ENCODE measurements around the gene MLC1.
"Not testable (repeated sequence)": the region's sequence is repeated elsewhere in the genome, so short reads cannot be mapped to it uniquely, and the experiment has no call there.

The MLC1 gene

GRCh38 chr22:50101870-50102565, 16.8 kb upstream of the MLC1 start:
- no peaks in the 10 kb centered on the region for H3K27me3 ChIP-seq (ENCODE audit: insufficient read depth, low read length)
- no peak overlapping the region for H3K4me3 ChIP-seq (ENCODE audit: low read depth, low read length)
- no peak overlapping the region for H2AFZ ChIP-seq (ENCODE audit: low read length, unreplicated experiment)
- no peaks in the 10 kb centered on the region for H3K36me3 ChIP-seq (ENCODE audit: insufficient read depth, low read length)
- no peaks in the 10 kb centered on the region for H3K79me2 ChIP-seq (ENCODE audit: control insufficient read depth, insufficient read depth, low read length, unreplicated experiment)
- no peaks in the 10 kb centered on the region for H3K4me1 ChIP-seq (ENCODE audit: control insufficient read depth, insufficient read depth, low read length, unreplicated experiment)
- H3K27ac ChIP-seq (ENCODE audit: low read depth, low read length), result no peak overlapping the region

- Histone ChIP-seq H3K4me1 (ENCODE audit: control insufficient read depth, insufficient read depth, low read length, unreplicated experiment) (no peaks in the 10 kb centered on the region), H3K36me3 (ENCODE audit: insufficient read depth, low read length) (no peaks in the 10 kb centered on the region), H3K79me2 (ENCODE audit: control insufficient read depth, insufficient read depth, low read length, unreplicated experiment) (no peaks in the 10 kb centered on the region), H3K4me3 (ENCODE audit: low read depth, low read length) (no peak overlapping the region), H3K27ac (ENCODE audit: low read depth, low read length) (no peak overlapping the region), H3K27me3 (ENCODE audit: insufficient read depth, low read length) (no peaks in the 10 kb centered on the region; the same call in 1 of the 2 replicates), H2AFZ (ENCODE audit: low read length, unreplicated experiment) (no peak overlapping the region)
Observed at GRCh38 chr22:50098052-50098451, 12.8 kb upstream of the MLC1 start.

GRCh38 chr22:50092342-50092741, 7.1 kb upstream of the MLC1 start:
- no peaks in the 10 kb centered on the region for H3K4me1 ChIP-seq (ENCODE audit: control insufficient read depth, insufficient read depth, low read length, unreplicated experiment)
- no peaks in the 10 kb centered on the region; the same call in 1 of the 2 replicates for H3K27me3 ChIP-seq (ENCODE audit: insufficient read depth, low read length)

GRCh38 chr22:50091092-50091768, 6.0 kb upstream of the MLC1 start:
- H3K27ac ChIP-seq (ENCODE audit: low read depth, low read length), result no peak overlapping the region
- H2AFZ ChIP-seq (ENCODE audit: low read length, unreplicated experiment), result no peak overlapping the region
- H3K4me1 ChIP-seq (ENCODE audit: control insufficient read depth, insufficient read depth, low read length, unreplicated experiment), result no peaks in the 10 kb centered on the region
- H3K79me2 ChIP-seq (ENCODE audit: control insufficient read depth, insufficient read depth, low read length, unreplicated experiment), result no peaks in the 10 kb centered on the region
- no peaks in the 10 kb centered on the region for H3K36me3 ChIP-seq (ENCODE audit: insufficient read depth, low read length)
- H3K4me3 ChIP-seq (ENCODE audit: low read depth, low read length), result no peak overlapping the region
- H3K27me3 ChIP-seq (ENCODE audit: insufficient read depth, low read length), result no peaks in the 10 kb centered on the region; the same call in 1 of the 2 replicates

More at GRCh38 chr22:50092342-50092741, 7.1 kb upstream of the MLC1 start:
- no peak overlapping the region for H3K27ac ChIP-seq (ENCODE audit: low read depth, low read length)
- H3K79me2 ChIP-seq (ENCODE audit: control insufficient read depth, insufficient read depth, low read length, unreplicated experiment), result no peaks in the 10 kb centered on the region
- no peaks in the 10 kb centered on the region for H3K36me3 ChIP-seq (ENCODE audit: insufficient read depth, low read length)
- H3K4me3 ChIP-seq (ENCODE audit: low read depth, low read length), result no peak overlapping the region
- no peak overlapping the region for H2AFZ ChIP-seq (ENCODE audit: low read length, unreplicated experiment)

GRCh38 chr22:50090412-50090714, 5.1 kb upstream of the MLC1 start:
- no peak overlapping the region for H3K27ac ChIP-seq (ENCODE audit: low read depth, low read length)
- no peaks in the 10 kb centered on the region for H3K4me1 ChIP-seq (ENCODE audit: control insufficient read depth, insufficient read depth, low read length, unreplicated experiment)
- H3K27me3 ChIP-seq (ENCODE audit: insufficient read depth, low read length), result no peaks in the 10 kb centered on the region
- H2AFZ ChIP-seq (ENCODE audit: low read length, unreplicated experiment), result no peak overlapping the region
- no peaks in the 10 kb centered on the region for H3K79me2 ChIP-seq (ENCODE audit: control insufficient read depth, insufficient read depth, low read length, unreplicated experiment)
- H3K36me3 ChIP-seq (ENCODE audit: insufficient read depth, low read length), result no peaks in the 10 kb centered on the region
- no peak overlapping the region for H3K4me3 ChIP-seq (ENCODE audit: low read depth, low read length)

GRCh38 chr22:50089682-50090411, 4.6 kb upstream of the MLC1 start, which contains the start of gene MOV10L1:
TSS of gene MOV10L1 (plus strand) at chr22:50090006. CDS start at chr22:50090089, 83 bp downstream.
- no peak within 1 kb of the TSS for H3K4me3 ChIP-seq (ENCODE audit: low read depth, low read length)
- no peaks in the 10 kb centered on the region for H3K27me3 ChIP-seq (ENCODE audit: insufficient read depth, low read length)

GRCh38 chr22:50089231-50089630, 4.0 kb upstream of the MLC1 start:
- Histone ChIP-seq H3K27ac (ENCODE audit: low read depth, low read length) (no peak overlapping the region), H2AFZ (ENCODE audit: low read length, unreplicated experiment) (no peak overlapping the region), H3K36me3 (ENCODE audit: insufficient read depth, low read length) (no peaks in the 10 kb centered on the region), H3K27me3 (ENCODE audit: insufficient read depth, low read length) (no peaks in the 10 kb centered on the region), H3K79me2 (ENCODE audit: control insufficient read depth, insufficient read depth, low read length, unreplicated experiment) (no peaks in the 10 kb centered on the region), H3K4me1 (ENCODE audit: control insufficient read depth, insufficient read depth, low read length, unreplicated experiment) (no peaks in the 10 kb centered on the region), H3K4me3 (ENCODE audit: low read depth, low read length) (no peak overlapping the region)

More at GRCh38 chr22:50089682-50090411, 4.6 kb upstream of the MLC1 start, which contains the start of gene MOV10L1:
- Histone ChIP-seq H3K36me3 (ENCODE audit: insufficient read depth, low read length) (no peaks in the 10 kb centered on the region), H3K4me1 (ENCODE audit: control insufficient read depth, insufficient read depth, low read length, unreplicated experiment) (no peaks in the 10 kb centered on the region), H2AFZ (ENCODE audit: low read length, unreplicated experiment) (no peak within 1 kb of the TSS), H3K27ac (ENCODE audit: low read depth, low read length) (no peak within 1 kb of the TSS), H3K79me2 (ENCODE audit: control insufficient read depth, insufficient read depth, low read length, unreplicated experiment) (no peaks in the 10 kb centered on the region)

- H3K4me1 ChIP-seq (ENCODE audit: control insufficient read depth, insufficient read depth, low read length, unreplicated experiment), result no peaks in the 10 kb centered on the region
- H3K4me3 ChIP-seq (ENCODE audit: low read depth, low read length), result no peak overlapping the region
- no peaks in the 10 kb centered on the region for H3K79me2 ChIP-seq (ENCODE audit: control insufficient read depth, insufficient read depth, low read length, unreplicated experiment)
- H3K27ac ChIP-seq (ENCODE audit: low read depth, low read length), result no peak overlapping the region
- H3K27me3 ChIP-seq (ENCODE audit: insufficient read depth, low read length), result no peaks in the 10 kb centered on the region
- H2AFZ ChIP-seq (ENCODE audit: low read length, unreplicated experiment), result no peak overlapping the region
- H3K36me3 ChIP-seq (ENCODE audit: insufficient read depth, low read length), result no peaks in the 10 kb centered on the region
Observed at GRCh38 chr22:50088096-50088495, 2.9 kb upstream of the MLC1 start.

- Histone ChIP-seq H3K27ac (ENCODE audit: low read depth, low read length) (no peak overlapping the region), H3K79me2 (ENCODE audit: control insufficient read depth, insufficient read depth, low read length, unreplicated experiment) (no peaks in the 10 kb centered on the region), H3K4me3 (ENCODE audit: low read depth, low read length) (no peak overlapping the region), H3K4me1 (ENCODE audit: control insufficient read depth, insufficient read depth, low read length, unreplicated experiment) (no peaks in the 10 kb centered on the region), H3K36me3 (ENCODE audit: insufficient read depth, low read length) (no peaks in the 10 kb centered on the region), H2AFZ (ENCODE audit: low read length, unreplicated experiment) (no peak overlapping the region), H3K27me3 (ENCODE audit: insufficient read depth, low read length) (no peaks in the 10 kb centered on the region)
Observed at GRCh38 chr22:50087646-50088045, 2.4 kb upstream of the MLC1 start.

- H3K27ac ChIP-seq (ENCODE audit: low read depth, low read length); H3K79me2 ChIP-seq (ENCODE audit: control insufficient read depth, insufficient read depth, low read length, unreplicated experiment); H3K36me3 ChIP-seq (ENCODE audit: insufficient read depth, low read length); H2AFZ ChIP-seq (ENCODE audit: low read length, unreplicated experiment); H3K4me1 ChIP-seq (ENCODE audit: control insufficient read depth, insufficient read depth, low read length, unreplicated experiment); H3K27me3 ChIP-seq (ENCODE audit: insufficient read depth, low read length); H3K4me3 ChIP-seq (ENCODE audit: low read depth, low read length): not testable (repeated sequence)
Observed at GRCh38 chr22:50086975-50087374, 1.7 kb upstream of the MLC1 start.
